Smooth muscle cell (in vitro differentiated cells): ENCODE data around the gene FRY. TPM values are rescaled to one million over a fixed set of nuclear protein-coding genes. Genes with fewer than 3 reads are reported as not detected.
A peak's percentile ranks its signal among the peaks of the same experiment; 100 is the strongest.
"Not testable (repeated sequence)": the region's sequence is repeated elsewhere in the genome, so short reads cannot be mapped to it uniquely, and the experiment has no call there.

ENCODE experiments used
- DNase-seq: peaks from one replicate; lab custom pipeline; 2025; ENCODE audit not compliant: unreplicated experiment; lab: John Stamatoyannopoulos, UW
- H2AFZ ChIP-seq: fragments of 200-600 bp; sonication (generic); 2 replicates; pipeline ENCODE4 v1.6.0; 2016; ENCODE audit warnings: antibody characterized with exemption, low read depth, mild to moderate bottlenecking
- H3F3A ChIP-seq: fragments of 200-600 bp; sonication (generic); 2 replicates; pipeline ENCODE4 v1.6.0; 2017; ENCODE audit warnings: antibody characterized with exemption, low read depth
- H3K27ac ChIP-seq: fragments of 200-600 bp; sonication (generic); 2 replicates; pipeline ENCODE4 v1.5.1; 2016; ENCODE audit warnings: low read depth, mild to moderate bottlenecking
- H3K27me3 ChIP-seq: fragments of 200-600 bp; sonication (generic); 2 replicates; pipeline ENCODE4 v1.6.1; 2016; ENCODE audit warnings: low read depth, mild to moderate bottlenecking
- H3K36me3 ChIP-seq: fragments of 200-600 bp; sonication (generic); 2 replicates; pipeline ENCODE4 v1.5.1; 2016; ENCODE audit warnings: low read depth
- H3K4me1 ChIP-seq: fragments of 200-600 bp; sonication (generic); 2 replicates; pipeline ENCODE4 v1.5.1; 2016; ENCODE audit warnings: low read depth
- H3K4me2 ChIP-seq: fragments of 200-600 bp; sonication (generic); 2 replicates; pipeline ENCODE4 v1.6.0; 2016; ENCODE audit warnings: mild to moderate bottlenecking
- H3K4me3 ChIP-seq: fragments of 200-600 bp; sonication (generic); 2 replicates; pipeline ENCODE4 v1.5.1; 2016; ENCODE audit warnings: mild to moderate bottlenecking
- H3K79me2 ChIP-seq: fragments of 200-600 bp; sonication (generic); 2 replicates; pipeline ENCODE4 v1.6.0; 2016; ENCODE audit warnings: low read depth, mild to moderate bottlenecking
- H3K9ac ChIP-seq: fragments of 200-600 bp; sonication (generic); 2 replicates; pipeline ENCODE4 v1.6.0; 2016; ENCODE audit warnings: low read depth
- H3K9me3 ChIP-seq: fragments of 200-600 bp; sonication (generic); replicated peaks from 2 replicates; pipeline ENCODE4 v1.5.1; 2016; ENCODE audit warnings: low read depth
- H4K20me1 ChIP-seq: fragments of 200-600 bp; sonication (generic); 2 replicates; pipeline ENCODE4 v1.6.0; 2016; ENCODE audit warnings: low read depth
- CTCF ChIP-seq: fragments of 200-600 bp; sonication (generic); IDR thresholded peaks from 2 replicates; pipeline ENCODE4 v1.5.1; 2017; ENCODE audit warnings: borderline replicate concordance, mild to moderate bottlenecking, antibody characterized with exemption; ENCODE audit not compliant: insufficient read depth, poor library complexity, severe bottlenecking
- WGBS: methylation state at CpG from one replicate; pipeline ENCODE4 v1.1.7; 2016; ENCODE audit warnings: low lambda C conversion rate; 5-methylcytosine and 5-hydroxymethylcytosine counted together
- polyA plus RNA-seq: library from polyadenylated mRNA; unstranded; fragments of >200 nt; fragmentation: Nextera tagmentation; extraction: Ambion mirVana; gene quantifications from 2 replicates; pipeline ENCODE4 v1.2.1, GENCODE V29; 2016
- total RNA-seq: library from RNA; depleted of rRNA; stranded (reverse); fragments of >200 nt; gene quantifications from 2 replicates; pipeline ENCODE4 v1.2.3, GENCODE V29; 2014

The FRY gene
- total and polyA plus RNA-seq, 2 experiments from 2014 or later, result 1.1 to 3.2 TPM

GRCh38 chr13:31997641-31998040, 33.9 kb upstream of the FRY start:
- Histone ChIP-seq H2AFZ (no peak overlapping the region), H3K27ac (no peak overlapping the region), H3K4me1 (no peaks in the 10 kb centered on the region), H3K4me2 (no peak overlapping the region), H3K9me3 (no peaks in the 10 kb centered on the region), H3K79me2 (no peaks in the 10 kb centered on the region), H4K20me1 (no peaks in the 10 kb centered on the region), H3K4me3 (no peak overlapping the region), H3F3A (no peaks in the 10 kb centered on the region), H3K27me3 (no peaks in the 10 kb centered on the region), H3K9ac (no peak overlapping the region), H3K36me3 (no peaks in the 10 kb centered on the region)
- WGBS, result 95% methylated on average over 1 of the region's 1 CpG
- no peak for TF ChIP-seq CTCF
- no peak for DNase-seq

- H2AFZ ChIP-seq, result no peak overlapping the region
- 93% methylated on average over 6 of the region's 6 CpGs for WGBS
- no peak for TF ChIP-seq CTCF
These were observed 33.4 kb upstream of the FRY start for GRCh38 chr13:31998131-31998530.

GRCh38 chr13:32000754-32001153, 30.8 kb upstream of the FRY start:
- H3K9ac ChIP-seq, H3F3A ChIP-seq, H3K4me3 ChIP-seq, H3K27me3 ChIP-seq, DNase-seq, H3K27ac ChIP-seq, H4K20me1 ChIP-seq, H3K4me2 ChIP-seq, H3K4me1 ChIP-seq, H3K36me3 ChIP-seq, H3K79me2 ChIP-seq, H3K9me3 ChIP-seq, H2AFZ ChIP-seq: not testable (repeated sequence)
- 88% methylated on average over 4 of the region's 7 CpGs for WGBS

More at GRCh38 chr13:31998131-31998530, 33.4 kb upstream of the FRY start:
- DNase-seq, result no peak
- Histone ChIP-seq H3K27me3 (no peaks in the 10 kb centered on the region), H3K27ac (no peak overlapping the region), H3K4me1 (no peaks in the 10 kb centered on the region), H4K20me1 (no peaks in the 10 kb centered on the region), H3K4me3 (no peak overlapping the region), H3F3A (no peaks in the 10 kb centered on the region), H3K36me3 (no peaks in the 10 kb centered on the region), H3K4me2 (no peak overlapping the region), H3K9me3 (no peaks in the 10 kb centered on the region), H3K9ac (no peak overlapping the region), H3K79me2 (no peaks in the 10 kb centered on the region)

DNA sequence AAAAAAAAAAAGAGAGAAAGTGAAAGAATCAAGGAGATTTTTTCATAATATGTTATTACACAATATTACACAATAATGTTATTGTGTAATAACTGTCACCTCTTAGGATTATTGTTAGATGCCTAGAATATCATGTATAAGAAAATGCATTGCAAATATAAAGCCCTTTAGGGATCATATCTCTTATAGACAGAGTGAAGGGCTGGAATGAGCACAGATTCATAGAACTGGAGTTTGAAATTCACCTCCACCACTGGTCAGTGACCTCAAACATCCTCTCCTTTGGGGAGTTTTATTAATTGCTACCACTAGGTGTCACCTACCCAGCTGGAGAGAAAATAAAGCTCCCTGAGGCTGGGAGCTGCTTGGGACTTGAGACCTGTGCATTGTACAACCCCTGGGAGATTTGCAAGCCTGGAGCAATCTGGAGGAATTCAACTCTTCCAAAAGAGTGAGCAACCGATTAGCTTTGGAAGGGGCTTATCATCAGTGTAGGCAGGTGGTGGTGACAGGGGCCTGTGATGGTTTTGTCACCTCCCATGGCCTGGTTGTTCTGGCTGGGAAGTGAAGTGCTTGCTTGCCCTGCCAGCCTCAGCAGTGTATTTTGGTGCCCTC, 30.3 kb upstream of the FRY start:
- WGBS, result 47% methylated on average over 1 of the region's 1 CpG
- Histone ChIP-seq H2AFZ (no peak overlapping the region), H3K27ac (no peak overlapping the region), H3K4me2 (no peak overlapping the region), H3K36me3 (no peaks in the 10 kb centered on the region), H3K9ac (no peak overlapping the region), H3K4me3 (no peak overlapping the region), H3K9me3 (no peaks in the 10 kb centered on the region), H3K79me2 (no peaks in the 10 kb centered on the region), H4K20me1 (no peaks in the 10 kb centered on the region), H3F3A (no peaks in the 10 kb centered on the region), H3K4me1 (no peaks in the 10 kb centered on the region), H3K27me3 (no peaks in the 10 kb centered on the region)
- DNase-seq, result no peak
- TF ChIP-seq CTCF, result peak; percentile 48
